Vagina (tissue), 2 donors: ENCODE measurements around the gene NAP1L4. TPM values are rescaled to one million over a fixed set of nuclear protein-coding genes. Genes with fewer than 3 reads are reported as not detected.

Experiments
- DNase-seq, 2 donors: peaks; one replicate each; pipeline ENCODE4 v3.0.0-alpha.2; 2017; ENCODE audit errors: extremely low spot score in 2 of 2
- H3K27ac ChIP-seq: fragments of 200-600 bp; sonication (generic); one replicate; pipeline ENCODE4 v1.5.1; 2019
- H3K27me3 ChIP-seq: fragments of 200-600 bp; sonication (generic); one replicate; pipeline ENCODE4 v1.5.1; 2019
- H3K36me3 ChIP-seq, 2 donors: fragments of 200-600 bp; sonication (generic); one replicate each; pipeline ENCODE4 v1.5.1; 2017 to 2019
- H3K4me1 ChIP-seq: fragments of 200-600 bp; sonication (generic); one replicate; pipeline ENCODE4 v1.5.1; 2019
- H3K4me3 ChIP-seq, 2 donors: fragments of 200-600 bp; sonication (generic); 1 replicate in 1 of 2; 2 replicates in 1 of 2; pipeline ENCODE4 v1.5.1; 2016 to 2019
- H3K9me3 ChIP-seq: fragments of 200-600 bp; sonication (generic); one replicate; pipeline ENCODE4 v1.5.1; 2019
- CTCF ChIP-seq, 3 experiments: fragments of 450-650 bp in 2 of 3; fragments of 200-600 bp in 1 of 3; sonication (generic) in 1 of 3; IDR thresholded peaks; one replicate each; pipeline ENCODE4 v1.5.1; 2017 to 2019; ENCODE audit warnings: antibody characterized with exemption in 3 of 3, mild to moderate bottlenecking in 2 of 3, moderate library complexity in 2 of 3
- POLR2A ChIP-seq, 2 donors: fragments of 450-650 bp; IDR thresholded peaks; one replicate each; pipeline ENCODE4 v1.6.1; 2017; ENCODE audit warnings: antibody characterized with exemption in 2 of 2, mild to moderate bottlenecking in 2 of 2, moderate library complexity in 2 of 2
- POLR2AphosphoS5 ChIP-seq, 2 donors: sonication (generic); formaldehyde crosslinking; IDR thresholded peaks; one replicate each; pipeline ENCODE4 v1.9.0; 2017; ENCODE audit warnings: antibody characterized with exemption in 2 of 2, mild to moderate bottlenecking in 2 of 2, low read depth in 1 of 2; ENCODE audit not compliant: insufficient read depth in 1 of 2
- intact Hi-C: fragments of 100-400 bp; cut with DNase I; formaldehyde crosslinking; loops from one replicate; pipeline ENCODE4 v1.15.1; 2023
- total RNA-seq: library from RNA; depleted of rRNA; stranded (reverse); fragments of >200 nt; gene quantifications from one replicate; pipeline ENCODE4 v1.2.3, GENCODE V29; 2016

Gene NAP1L4
- total RNA-seq, 1 donor from 2014 or later = 108 TPM

- H3K9me3 ChIP-seq = peaks cover 7% of the 10 kb centered on the region
- intact Hi-C loops = no loop called here
- no peak overlapping the region for H3K4me3 ChIP-seq
- H3K36me3 ChIP-seq = no peaks in the 10 kb centered on the region
- no peak overlapping the region for H3K27ac ChIP-seq
- TF ChIP-seq POLR2A (IDR thresholded peaks at IDR 0.05) (no peak), POLR2AphosphoS5 (IDR thresholded peaks at IDR 0.05; ENCODE audit: insufficient read depth in 1 of 2, low read depth in 1 of 2) (no peak), CTCF (IDR thresholded peaks at IDR 0.05) (no peak)
- no peaks in the 10 kb centered on the region for H3K27me3 ChIP-seq
- H3K4me1 ChIP-seq = peaks cover 27% of the 10 kb centered on the region
- DNase-seq = no peak
These were observed 57.4 kb downstream of the NAP1L4 start for GRCh38 chr11:2934611-2935239.

- H3K27ac ChIP-seq = no peak overlapping the region
- intact Hi-C loops = no loop called here
- H3K27me3 ChIP-seq = no peaks in the 10 kb centered on the region
- TF ChIP-seq POLR2AphosphoS5 (IDR thresholded peaks at IDR 0.05; ENCODE audit: insufficient read depth in 1 of 2, low read depth in 1 of 2) (no peak), CTCF (IDR thresholded peaks at IDR 0.05) (no peak), POLR2A (IDR thresholded peaks at IDR 0.05) (no peak)
- no peak for DNase-seq
- H3K4me1 ChIP-seq = peaks cover 32% of the 10 kb centered on the region
- H3K36me3 ChIP-seq = no peaks in the 10 kb centered on the region
- H3K9me3 ChIP-seq = peaks cover 7% of the 10 kb centered on the region
- no peak overlapping the region for H3K4me3 ChIP-seq
These were observed 58.0 kb downstream of the NAP1L4 start for GRCh38 chr11:2934021-2934550.

- intact Hi-C loops = no loop called here
- no peaks in the 10 kb centered on the region for H3K36me3 ChIP-seq
- H3K27me3 ChIP-seq = no peaks in the 10 kb centered on the region
- no peak for DNase-seq
- TF ChIP-seq POLR2AphosphoS5 (IDR thresholded peaks at IDR 0.05; ENCODE audit: insufficient read depth in 1 of 2, low read depth in 1 of 2) (peak in 1 of 2 donors; percentile 65), POLR2A (IDR thresholded peaks at IDR 0.05) (no peak)
- H3K27ac ChIP-seq = peak overlapping the region; percentile 29
- peaks cover 7% of the 10 kb centered on the region for H3K9me3 ChIP-seq
- no peak overlapping the region for H3K4me3 ChIP-seq
- peaks cover 38% of the 10 kb centered on the region for H3K4me1 ChIP-seq
These were observed 58.6 kb downstream of the NAP1L4 start for GRCh38 chr11:2933375-2934020.

GRCh38 chr11:2932850-2933251 lies 59.3 kb downstream of the NAP1L4 start:
- no peak for DNase-seq

More at GRCh38 chr11:2932850-2933251, 59.3 kb downstream of the NAP1L4 start:
- peaks cover 4% of the 10 kb centered on the region for H3K9me3 ChIP-seq
- H3K4me1 ChIP-seq = peaks cover 44% of the 10 kb centered on the region
- intact Hi-C loops = no loop called here
- no peak overlapping the region for H3K4me3 ChIP-seq
- H3K27ac ChIP-seq = peak overlapping the region; percentile 29
- no peaks in the 10 kb centered on the region for H3K36me3 ChIP-seq
- no peaks in the 10 kb centered on the region for H3K27me3 ChIP-seq
- TF ChIP-seq CTCF (IDR thresholded peaks at IDR 0.05) (no peak), POLR2AphosphoS5 (IDR thresholded peaks at IDR 0.05; ENCODE audit: insufficient read depth in 1 of 2, low read depth in 1 of 2) (no peak), POLR2A (IDR thresholded peaks at IDR 0.05) (no peak)
